ENCODE measurements around the gene GKN1. TPM values are rescaled to one million over a fixed set of nuclear protein-coding genes. Genes with fewer than 3 reads are reported as not detected.

Gene GKN1
- polyA plus RNA-seq, 1 experiment: not detected

DNA sequence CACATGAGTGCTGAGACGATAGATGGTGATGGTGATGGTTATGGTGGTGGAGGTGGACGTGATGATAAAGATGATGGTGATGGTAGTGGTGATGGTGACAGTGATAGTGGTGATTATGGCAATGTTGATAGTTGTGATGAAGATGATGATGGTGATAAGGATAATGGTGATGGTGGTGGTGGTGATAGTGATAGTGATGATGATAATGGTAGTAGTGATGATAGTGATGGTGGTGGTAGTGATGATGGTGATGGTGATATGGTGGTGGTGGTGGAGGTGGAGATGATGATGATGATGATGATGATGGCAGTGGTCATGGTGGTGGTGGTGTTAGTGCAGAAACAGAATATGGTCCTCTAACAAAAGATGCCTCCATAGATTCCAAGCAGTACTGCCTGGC lies 48.8 kb downstream of the GKN1 start:
- ChIA-PET CTCF (no interaction called here), POLR2A (no interaction called here)
- peaks cover 4% of the 10 kb centered on the region for H3K9me3 ChIP-seq (ENCODE audit: control insufficient read depth, insufficient read depth, low read length)
- H3K4me3 ChIP-seq (ENCODE audit: low read depth, low read length): no peak overlapping the region
- no peaks in the 10 kb centered on the region for H3K27me3 ChIP-seq (ENCODE audit: control insufficient read depth, insufficient read depth, low read length)
- no peak overlapping the region for H3K27ac ChIP-seq (ENCODE audit: low read depth, low read length)
- no peak for DNase-seq (ENCODE audit: low read depth, low spot score)
- TF ChIP-seq, protein P1, sequence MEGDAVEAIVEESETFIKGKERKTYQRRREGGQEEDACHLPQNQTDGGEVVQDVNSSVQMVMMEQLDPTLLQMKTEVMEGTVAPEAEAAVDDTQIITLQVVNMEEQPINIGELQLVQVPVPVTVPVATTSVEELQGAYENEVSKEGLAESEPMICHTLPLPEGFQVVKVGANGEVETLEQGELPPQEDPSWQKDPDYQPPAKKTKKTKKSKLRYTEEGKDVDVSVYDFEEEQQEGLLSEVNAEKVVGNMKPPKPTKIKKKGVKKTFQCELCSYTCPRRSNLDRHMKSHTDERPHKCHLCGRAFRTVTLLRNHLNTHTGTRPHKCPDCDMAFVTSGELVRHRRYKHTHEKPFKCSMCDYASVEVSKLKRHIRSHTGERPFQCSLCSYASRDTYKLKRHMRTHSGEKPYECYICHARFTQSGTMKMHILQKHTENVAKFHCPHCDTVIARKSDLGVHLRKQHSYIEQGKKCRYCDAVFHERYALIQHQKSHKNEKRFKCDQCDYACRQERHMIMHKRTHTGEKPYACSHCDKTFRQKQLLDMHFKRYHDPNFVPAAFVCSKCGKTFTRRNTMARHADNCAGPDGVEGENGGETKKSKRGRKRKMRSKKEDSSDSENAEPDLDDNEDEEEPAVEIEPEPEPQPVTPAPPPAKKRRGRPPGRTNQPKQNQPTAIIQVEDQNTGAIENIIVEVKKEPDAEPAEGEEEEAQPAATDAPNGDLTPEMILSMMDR (IDR thresholded peaks at IDR 0.05; ENCODE audit: low read depth, low read length): no peak

DNA sequence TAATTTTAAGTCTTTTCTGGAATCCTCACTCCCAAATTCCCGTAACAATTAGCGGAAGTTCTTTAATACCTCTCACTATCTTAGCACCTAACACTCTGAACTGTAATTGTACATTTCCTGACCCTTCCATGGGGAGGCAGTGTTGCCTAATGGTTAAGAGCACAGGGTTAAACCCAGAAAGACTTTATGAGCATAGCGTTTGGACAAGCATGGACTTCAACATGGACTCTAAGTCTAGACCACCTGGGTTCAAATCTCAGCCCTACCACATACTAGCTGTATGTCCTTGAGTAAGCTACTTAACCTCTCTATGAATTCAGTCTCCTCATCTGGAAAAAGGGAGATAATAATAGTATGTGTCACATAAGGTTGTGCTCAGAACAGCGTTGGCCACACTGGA lies 51.6 kb downstream of the GKN1 start:
- no peak overlapping the region for H3K4me3 ChIP-seq (ENCODE audit: low read depth, low read length)
- no peak overlapping the region for H3K27ac ChIP-seq (ENCODE audit: low read depth, low read length)
- CTCF ChIA-PET: interaction anchor here (0.9 kb wide), 1 partner anchor 8 kb away, joined by 4 read pairs; no protein-coding TSS in a partner anchor
- peaks cover 4% of the 10 kb centered on the region for H3K9me3 ChIP-seq (ENCODE audit: control insufficient read depth, insufficient read depth, low read length)
- DNase-seq (ENCODE audit: low read depth, low spot score): no peak
- TF ChIP-seq, protein P1 (IDR thresholded peaks at IDR 0.05; ENCODE audit: low read depth, low read length): peak; percentile 42
- POLR2A ChIA-PET: interaction anchor here (1.1 kb wide), 1 partner anchor 217 kb away, joined by 3 read pairs; no protein-coding TSS in a partner anchor
- no peaks in the 10 kb centered on the region for H3K27me3 ChIP-seq (ENCODE audit: control insufficient read depth, insufficient read depth, low read length)

- TF ChIP-seq, protein P1 (IDR thresholded peaks at IDR 0.05; ENCODE audit: low read depth, low read length): no peak
- H3K27ac ChIP-seq (ENCODE audit: low read depth, low read length): no peak overlapping the region
- POLR2A ChIA-PET: interaction anchor here (0.5 to 1.1 kb wide), 2 partner anchors 64 to 216 kb away, joined by 3 read pairs; no protein-coding TSS in a partner anchor
- DNase-seq (ENCODE audit: low read depth, low spot score): no peak
- no peak overlapping the region for H3K4me3 ChIP-seq (ENCODE audit: low read depth, low read length)
- CTCF ChIA-PET: interaction anchor here (0.6 to 0.9 kb wide), 2 partner anchors 9 to 170 kb away, joined by 3 to 4 read pairs; no protein-coding TSS in a partner anchor
- H3K27me3 ChIP-seq (ENCODE audit: control insufficient read depth, insufficient read depth, low read length): no peaks in the 10 kb centered on the region
- H3K9me3 ChIP-seq (ENCODE audit: control insufficient read depth, insufficient read depth, low read length): peaks cover 4% of the 10 kb centered on the region
These were observed 52.4 kb downstream of the GKN1 start for GRCh38 chr2:69026691-69027459.

Other genes with a start within 250 kb of the GKN1 start
- gene ARHGAP25, start 239.8 kb upstream of the GKN1 start, polyA plus RNA-seq (2011; rRNA removed): 0.38 and 0.55 TPM in 2 replicates
- gene BMP10, start 103.2 kb upstream of the GKN1 start, polyA plus RNA-seq (2011; rRNA removed): not detected in 2 replicates
- gene GKN2, start 21.7 kb upstream of the GKN1 start, polyA plus RNA-seq (2011; rRNA removed): not detected in 2 replicates
- gene ANTXR1, start 38.5 kb downstream of the GKN1 start, polyA plus RNA-seq (2011; rRNA removed): 101 and 113 TPM in 2 replicates